Upper lobe of left lung (tissue), 6 donors: Measurements from ENCODE around the gene DZANK1. TPM values are rescaled to one million over a fixed set of nuclear protein-coding genes. Genes with fewer than 3 reads are reported as not detected.
A peak's percentile ranks its signal among the peaks of the same experiment; 100 is the strongest.

Source experiments
- ATAC-seq, 2 donors: fragments of 200-7000 bp; cut with Tn5 transposase; one replicate each; pipeline ENCODE4 v1.9.1; 2022; ENCODE audit warnings: mild to moderate bottlenecking in 2 of 2, moderate library complexity in 2 of 2; ENCODE audit not compliant: low FRiP score in 2 of 2
- DNase-seq, 2 donors: peaks; one replicate each; pipeline ENCODE4 v3.0.0-alpha.2; 2019 to 2020
- H3K27ac ChIP-seq, 4 donors: fragments of 200-600 bp; sonication (generic); one replicate each; pipeline ENCODE4 v1.5.1; 2016 to 2019
- H3K27me3 ChIP-seq, 4 donors: fragments of 200-600 bp; sonication (generic); one replicate each; pipeline ENCODE4 v1.5.1; 2017 to 2019
- H3K36me3 ChIP-seq, 4 donors: fragments of 200-600 bp; sonication (generic); one replicate each; pipeline ENCODE4 v1.5.1; 2016 to 2019
- H3K4me1 ChIP-seq, 4 donors: fragments of 200-600 bp; sonication (generic); one replicate each; pipeline ENCODE4 v1.5.1; 2018 to 2019
- H3K4me3 ChIP-seq, 4 donors: fragments of 200-600 bp; sonication (generic); one replicate each; pipeline ENCODE4 v1.5.1; 2017 to 2019; ENCODE audit warnings: mild to moderate bottlenecking in 2 of 4, moderate library complexity in 1 of 4
- H3K9me3 ChIP-seq, 4 donors: fragments of 200-600 bp; sonication (generic); one replicate each; pipeline ENCODE4 v1.5.1; 2018 to 2019
- CTCF ChIP-seq, 6 experiments: fragments of 450-650 bp in 4 of 6; fragments of 200-600 bp in 2 of 6; sonication (generic) in 2 of 6; IDR thresholded peaks; one replicate each; pipeline ENCODE4 v1.5.1; 2016 to 2019; ENCODE audit warnings: antibody characterized with exemption in 6 of 6
- EP300 ChIP-seq, 4 donors: sonication (generic); formaldehyde crosslinking; IDR thresholded peaks; one replicate each; pipeline ENCODE4 v1.5.1; 2017; ENCODE audit warnings: antibody characterized with exemption in 4 of 4, control low read depth in 2 of 4
- POLR2A ChIP-seq, 4 donors: fragments of 450-650 bp; IDR thresholded peaks; one replicate each; pipeline ENCODE4 v1.5.1; 2016 to 2017; ENCODE audit warnings: antibody characterized with exemption in 4 of 4, mild to moderate bottlenecking in 2 of 4
- POLR2AphosphoS5 ChIP-seq, 2 donors: sonication (generic); formaldehyde crosslinking; IDR thresholded peaks; one replicate each; pipeline ENCODE4 v1.5.1; 2017; ENCODE audit warnings: antibody characterized with exemption in 2 of 2
- WGBS, 2 donors: methylation state at CpG; one replicate each; pipeline ENCODE4 v1.1.5; 2017 to 2018; 5-methylcytosine and 5-hydroxymethylcytosine counted together
- total RNA-seq, 6 donors: library from RNA; depleted of rRNA in 4 of 6; stranded (reverse); fragments of >200 nt in 4 of 6; gene quantifications; one replicate each; pipeline versions ENCODE4 v1.1.0 to v1.2.1, GENCODE V29; 2016 to 2021
- donor health status: DM: no; HTN: no; CAD: no; lungs with moderate emphysema.
- donor health status: DM: no; HTN: yes; CAD: no; lungs with severe emphysema.

Gene DZANK1
- total RNA-seq, 6 donors from 2014 or later: 1.8 to 12.8 (median 4.4) TPM

DNA sequence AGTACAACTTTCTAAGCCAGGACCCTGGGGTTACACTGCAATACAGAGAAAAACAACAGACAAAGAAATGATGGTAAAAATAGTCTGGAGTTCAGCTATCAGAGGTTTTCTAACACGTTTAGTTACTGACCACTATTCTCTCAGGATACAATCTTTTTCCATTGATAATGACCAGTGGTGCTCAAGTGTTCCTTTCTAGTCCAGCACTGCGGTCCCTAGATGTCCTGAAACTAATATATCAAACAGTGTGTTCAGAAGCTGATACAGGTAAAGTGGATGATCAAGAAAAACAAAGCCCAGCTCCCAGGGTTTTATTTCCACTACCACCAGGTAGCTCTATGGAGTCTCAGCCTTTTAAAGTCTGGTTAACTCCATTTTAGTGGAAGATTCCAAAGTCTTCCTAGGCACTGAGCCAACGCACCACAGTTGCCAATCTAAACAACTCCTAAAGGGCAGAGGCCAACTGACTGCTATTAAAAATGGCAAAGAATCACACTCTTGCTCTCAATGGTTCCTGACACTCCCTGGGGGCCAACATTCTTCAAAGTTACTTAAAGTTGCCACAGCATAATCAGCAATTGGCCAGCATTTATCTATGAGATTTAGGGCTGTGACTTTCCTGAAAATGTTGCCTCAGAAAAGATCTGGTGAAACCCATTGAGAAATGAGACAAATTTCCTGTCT lies 38.2 kb downstream of the DZANK1 start:
- no peaks in the 10 kb centered on the region for H3K9me3 ChIP-seq
- peaks cover 7 to 15% (median 9%) of the 10 kb centered on the region in 4 donors for H3K4me1 ChIP-seq
- no peaks in the 10 kb centered on the region for H3K36me3 ChIP-seq
- H3K27me3 ChIP-seq: no peaks in the 10 kb centered on the region
- TF ChIP-seq EP300 (IDR thresholded peaks at IDR 0.05): no peak
- TF ChIP-seq CTCF (IDR thresholded peaks at IDR 0.05): no peak
- peak; percentile 8 to 14 for TF ChIP-seq POLR2AphosphoS5 (IDR thresholded peaks at IDR 0.05)
- no peak for TF ChIP-seq POLR2A (IDR thresholded peaks at IDR 0.05)
- no peak overlapping the region for H3K4me3 ChIP-seq
- DNase-seq (peak in 1 of 2 donors; percentile 24), ATAC-seq (no peak)
- 51 to 57% methylated on average over 3 of the region's 3 CpGs for WGBS, 2 donors
- peak overlapping the region in 1 of 4 donors; percentile 48 for H3K27ac ChIP-seq

- H3K4me1 ChIP-seq: peaks cover 7 to 15% (median 9%) of the 10 kb centered on the region in 4 donors
- H3K4me3 ChIP-seq: no peak overlapping the region
- ATAC-seq (no peak), DNase-seq (no peak)
- TF ChIP-seq EP300 (IDR thresholded peaks at IDR 0.05) (no peak), CTCF (IDR thresholded peaks at IDR 0.05) (no peak), POLR2A (IDR thresholded peaks at IDR 0.05) (no peak), POLR2AphosphoS5 (IDR thresholded peaks at IDR 0.05) (no peak)
- H3K9me3 ChIP-seq: no peaks in the 10 kb centered on the region
- H3K36me3 ChIP-seq: no peaks in the 10 kb centered on the region
- H3K27me3 ChIP-seq: no peaks in the 10 kb centered on the region
- 84 to 93% methylated on average over 2 of the region's 2 CpGs for WGBS, 2 donors
- no peak overlapping the region for H3K27ac ChIP-seq
These were observed 39.6 kb downstream of the DZANK1 start for GRCh38 chr20:18427214-18427613.

DNA sequence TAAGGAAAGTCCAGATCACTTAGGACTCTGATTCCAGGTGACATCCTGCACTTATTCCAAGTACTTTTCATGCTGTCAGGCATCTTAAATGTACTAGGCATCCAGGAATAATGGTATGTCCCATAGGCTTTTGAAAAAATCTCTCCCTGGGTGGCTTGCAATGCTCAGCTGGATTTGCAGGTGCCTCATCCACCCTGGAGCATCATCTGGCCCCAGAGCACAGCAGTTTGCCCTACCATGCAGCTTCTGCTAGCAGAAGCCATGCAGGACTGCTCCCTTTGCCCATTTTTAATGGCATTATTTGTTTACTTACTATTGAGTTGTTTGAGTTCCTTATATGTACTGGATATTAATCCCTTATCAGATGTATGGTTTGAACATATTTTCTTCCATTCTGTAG lies 45.2 kb downstream of the DZANK1 start:
- Histone ChIP-seq H3K9me3 (no peaks in the 10 kb centered on the region), H3K27me3 (no peaks in the 10 kb centered on the region), H3K27ac (no peak overlapping the region), H3K4me1 (no peaks in the 10 kb centered on the region), H3K36me3 (no peaks in the 10 kb centered on the region), H3K4me3 (no peak overlapping the region)
- DNase-seq (no peak), ATAC-seq (no peak)
- TF ChIP-seq POLR2A (IDR thresholded peaks at IDR 0.05) (no peak), EP300 (IDR thresholded peaks at IDR 0.05) (no peak), CTCF (IDR thresholded peaks at IDR 0.05) (no peak), POLR2AphosphoS5 (IDR thresholded peaks at IDR 0.05) (no peak)

DNA sequence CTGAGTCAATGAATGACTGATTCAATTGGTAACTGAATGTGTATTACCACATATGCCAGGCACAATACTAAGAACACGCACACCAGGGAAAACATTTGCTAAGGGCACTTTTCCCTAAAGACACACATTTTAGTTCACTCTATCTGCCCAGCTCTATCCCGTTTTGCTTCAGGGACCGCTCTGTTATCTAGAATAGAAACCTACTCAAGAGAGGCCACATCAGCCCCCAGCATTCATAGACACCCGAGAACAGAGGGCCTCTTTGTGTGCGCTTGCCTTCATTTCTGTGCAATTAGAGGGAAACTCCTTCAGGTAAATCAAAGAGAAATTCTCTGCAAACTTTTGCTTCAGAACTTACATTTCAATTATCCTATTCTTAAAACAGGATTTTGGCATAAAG lies 50.3 kb downstream of the DZANK1 start:
- Histone ChIP-seq H3K4me1 (peaks cover 0 to 4% (median 0%) of the 10 kb centered on the region in 4 donors), H3K36me3 (no peaks in the 10 kb centered on the region), H3K4me3 (no peak overlapping the region), H3K9me3 (no peaks in the 10 kb centered on the region), H3K27ac (no peak overlapping the region), H3K27me3 (no peaks in the 10 kb centered on the region)
- 85 to 94% methylated on average over 5 of the region's 5 CpGs for WGBS, 2 donors
- ATAC-seq: no peak
- TF ChIP-seq EP300 (IDR thresholded peaks at IDR 0.05) (no peak), POLR2A (IDR thresholded peaks at IDR 0.05) (no peak), POLR2AphosphoS5 (IDR thresholded peaks at IDR 0.05) (no peak), CTCF (IDR thresholded peaks at IDR 0.05) (no peak)
- no peak for DNase-seq

DNA sequence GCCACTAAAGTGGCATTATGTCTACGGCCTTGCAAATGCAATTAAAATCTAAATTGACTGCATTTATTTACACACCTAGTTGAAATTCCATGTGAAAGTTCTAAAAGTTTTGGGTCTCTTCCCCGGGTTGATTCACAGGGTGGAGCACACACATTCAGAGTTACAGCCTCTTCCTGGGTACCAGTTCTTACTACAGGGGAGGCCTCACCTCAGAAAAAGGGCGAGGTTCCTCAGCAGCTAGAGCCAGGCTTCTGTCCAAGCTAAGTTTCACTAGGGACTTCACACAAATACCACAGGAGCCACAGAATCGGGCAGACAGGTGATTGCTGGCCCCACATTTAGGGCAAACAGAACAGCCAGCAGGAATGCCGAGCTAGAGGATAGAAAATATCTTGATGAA lies 52.7 kb downstream of the DZANK1 start:
- DNase-seq (no peak), ATAC-seq (no peak)
- Histone ChIP-seq H3K36me3 (no peaks in the 10 kb centered on the region), H3K9me3 (no peaks in the 10 kb centered on the region), H3K4me1 (peaks cover 0 to 4% (median 0%) of the 10 kb centered on the region in 4 donors), H3K27me3 (no peaks in the 10 kb centered on the region), H3K4me3 (no peak overlapping the region), H3K27ac (no peak overlapping the region)
- 72 to 76% methylated on average over 5 of the region's 5 CpGs for WGBS, 2 donors
- TF ChIP-seq POLR2A (IDR thresholded peaks at IDR 0.05) (no peak), POLR2AphosphoS5 (IDR thresholded peaks at IDR 0.05) (no peak), EP300 (IDR thresholded peaks at IDR 0.05) (no peak), CTCF (IDR thresholded peaks at IDR 0.05) (no peak)
